K562 (cell line): ENCODE data around the gene ZSCAN25. TPM values are rescaled to one million over a fixed set of nuclear protein-coding genes. Genes with fewer than 3 reads are reported as not detected.

Experiments used
- CEBPG ChIP-seq, 3 experiments: fragments of 200-800 bp in 1 of 3; sonication (Bioruptor generic) in 1 of 3; sonication (generic) in 1 of 3; formaldehyde crosslinking in 1 of 3; IDR thresholded peaks in 2 of 3; conservative IDR thresholded peaks in 1 of 3; 2 replicates each; pipeline versions ENCODE4 v1.6.1 to v1.8.0; 2016 to 2022; ENCODE audit warnings: missing compliant biosample characterization in 2 of 3, missing genetic modification characterization in 2 of 3, mild to moderate bottlenecking in 1 of 3, missing genetic modification reagents in 1 of 3
- GATAD2B ChIP-seq: fragments of 450-650 bp; IDR thresholded peaks from 2 replicates; pipeline ENCODE4 v1.6.1; 2017; ENCODE audit warnings: mild to moderate bottlenecking, borderline replicate concordance
- MAFF ChIP-seq: IDR thresholded peaks from 2 replicates; pipeline ENCODE4 v1.6.1; 2012; ENCODE audit warnings: low read length, improper control_type of control experiment
- MTA2 ChIP-seq: fragments of 450-650 bp; IDR thresholded peaks from 2 replicates; pipeline ENCODE4 v1.6.1; 2016; ENCODE audit warnings: low read depth
- NFIC ChIP-seq: fragments of 450-650 bp; IDR thresholded peaks from 2 replicates; pipeline ENCODE4 v1.6.1; 2017; ENCODE audit warnings: mild to moderate bottlenecking, inconsistent platforms
- NUFIP1 ChIP-seq: fragments of 450-650 bp; IDR thresholded peaks from 2 replicates; pipeline ENCODE4 v1.6.1; 2018; ENCODE audit not compliant: partially characterized antibody
- POLR2AphosphoS5 ChIP-seq: IDR thresholded peaks from 2 replicates; pipeline ENCODE4 v1.6.1; 2011; ENCODE audit warnings: mild to moderate bottlenecking, low read depth, low read length, moderate library complexity; ENCODE audit not compliant: control insufficient read depth, insufficient read depth
- SAFB ChIP-seq: fragments of 200-400 bp; formaldehyde crosslinking; IDR thresholded peaks from 2 replicates; pipeline ENCODE4 v1.6.1; 2017; ENCODE audit warnings: low read depth, low read length, borderline replicate concordance
- SMARCC2 ChIP-seq: fragments of 450-650 bp; IDR thresholded peaks from 2 replicates; pipeline ENCODE4 v1.6.1; 2017; ENCODE audit warnings: antibody characterized with exemption, moderate library complexity, mild to moderate bottlenecking, low read depth
- SMARCE1 ChIP-seq: fragments of 450-650 bp; IDR thresholded peaks from 2 replicates; pipeline ENCODE4 v1.7.1; 2016; ENCODE audit warnings: mild to moderate bottlenecking
- SRF ChIP-seq, 2 experiments: fragments of 250-450, 450-650 bp in 1 of 2; sonication (Bioruptor Pico) in 1 of 2; sonication (generic) in 1 of 2; formaldehyde crosslinking; IDR thresholded peaks; 2 replicates each; pipeline versions ENCODE4 v1.5.0 to v1.5.1; 2020 to 2022; ENCODE audit warnings: mild to moderate bottlenecking in 1 of 2, missing genetic modification reagents in 1 of 2
- TCF7L2 ChIP-seq: fragments of 150-350 bp; IDR thresholded peaks from 2 replicates; pipeline ENCODE4 v1.6.1; 2016; ENCODE audit warnings: low read depth, mild to moderate bottlenecking, low read length, moderate library complexity
- ZBTB7A ChIP-seq: IDR thresholded peaks from 2 replicates; pipeline ENCODE4 v1.6.1; 2011; ENCODE audit warnings: low read depth, mild to moderate bottlenecking, low read length, moderate library complexity, borderline replicate concordance; ENCODE audit not compliant: control insufficient read depth
- ZNF224 ChIP-seq: sonication (generic); formaldehyde crosslinking; IDR thresholded peaks from 2 replicates; pipeline ENCODE4 v1.8.0; 2022; ENCODE audit warnings: mild to moderate bottlenecking, missing genetic modification reagents
- ZNF695 ChIP-seq: fragments of 450-650 bp; formaldehyde crosslinking; IDR thresholded peaks from 2 replicates; pipeline ENCODE4 v1.4.0; 2020; ENCODE audit warnings: mild to moderate bottlenecking, moderate library complexity
- polyA plus RNA-seq, 8 experiments: library from polyadenylated mRNA; depleted of rRNA in 4 of 8; stranded (reverse) in 5 of 8; unstranded in 3 of 8; fragments of >200 nt; fragmentation: Nextera tagmentation in 2 of 8; fragmentation: Illumina TruSeq in 1 of 8; extraction: Ambion mirVana in 2 of 8; extraction: Trizol in 1 of 8; gene quantifications; 2 replicates each; pipeline versions ENCODE4 v1.2.1 to v1.2.3, GENCODE V29; 2011 to 2014; ENCODE audit warnings: inconsistent platforms in 1 of 8, missing spikeins in 1 of 8
- total RNA-seq, 7 experiments: library from RNA; depleted of rRNA in 6 of 7; stranded (reverse); fragments of >200 nt in 6 of 7; fragmentation: Illumina TruSeq in 2 of 7; extraction: Trizol in 2 of 7; gene quantifications; 2 replicates each; pipeline versions ENCODE4 v1.2.1 to v1.2.3, GENCODE V29; 2011 to 2021; ENCODE audit warnings: low replicate concordance in 1 of 7
- TF ChIP-seq, protein P1 (sequence below), 3 experiments: IDR thresholded peaks in 2 of 3; conservative IDR thresholded peaks in 1 of 3; 2 replicates each; pipeline ENCODE4 v1.5.1; 2011 to 2012; ENCODE audit warnings: low read length in 3 of 3, mild to moderate bottlenecking in 3 of 3, control low read depth in 2 of 3, improper control_type of control experiment in 1 of 3, inconsistent platforms in 1 of 3, low read depth in 1 of 3, mixed read lengths in 1 of 3, moderate library complexity in 1 of 3; ENCODE audit not compliant: insufficient read depth in 2 of 3
- TF ChIP-seq, protein P2 (sequence below): sonication (generic); formaldehyde crosslinking; IDR thresholded peaks from 2 replicates; pipeline ENCODE4 v1.8.1; 2023; ENCODE audit warnings: mild to moderate bottlenecking, missing genetic modification reagents
- TF ChIP-seq, protein P3 (sequence below): sonication (generic); formaldehyde crosslinking; IDR thresholded peaks from 2 replicates; pipeline ENCODE4 v1.9.0; 2022; ENCODE audit warnings: mild to moderate bottlenecking, missing genetic modification reagents
- TF ChIP-seq, protein P4 (sequence below): sonication (generic); formaldehyde crosslinking; IDR thresholded peaks from 2 replicates; pipeline ENCODE4 v1.8.0; 2022; ENCODE audit warnings: missing genetic modification reagents, mild to moderate bottlenecking, moderate library complexity, borderline replicate concordance

ZSCAN25 gene
- total and polyA plus RNA-seq, 9 of the 15 experiments (the other 6 are each of a cell fraction or from before 2014, with no cell fraction given), result 0.94 to 18.4 (median 12.8) TPM

DNA sequence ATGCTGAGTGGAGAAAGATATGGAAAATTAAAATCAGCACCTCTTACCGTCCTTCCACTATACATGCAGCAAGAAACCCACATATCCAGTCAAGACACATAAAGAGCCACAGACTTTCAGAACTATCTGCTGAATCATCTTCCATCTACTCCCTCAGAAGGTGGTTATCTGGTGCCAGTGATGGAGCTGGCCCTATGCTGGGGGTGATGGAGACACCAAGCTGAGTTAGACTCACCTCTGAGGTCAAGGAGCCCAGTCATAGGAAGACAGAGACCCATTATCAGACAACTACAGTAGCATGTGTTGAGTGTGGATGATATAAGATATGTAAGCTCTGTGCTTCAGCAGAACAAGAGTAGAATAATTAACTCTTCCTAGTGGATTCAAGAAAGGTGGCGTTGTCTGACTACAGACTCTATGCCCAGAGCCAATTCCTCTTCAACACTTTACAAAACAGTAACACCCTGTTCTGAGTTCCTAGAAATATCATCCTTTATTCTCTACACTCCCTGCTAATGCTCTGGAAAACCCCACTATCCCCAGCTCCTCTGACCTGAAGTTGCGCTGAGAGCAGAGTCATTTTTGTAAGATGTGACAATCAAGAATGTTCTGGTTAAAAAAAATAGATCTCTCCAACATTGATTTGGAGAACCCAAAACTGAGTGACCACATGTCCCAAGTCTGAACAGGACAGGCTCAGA lies 48.7 kb downstream of the ZSCAN25 start (continued):
- TF ChIP-seq, protein P1, sequence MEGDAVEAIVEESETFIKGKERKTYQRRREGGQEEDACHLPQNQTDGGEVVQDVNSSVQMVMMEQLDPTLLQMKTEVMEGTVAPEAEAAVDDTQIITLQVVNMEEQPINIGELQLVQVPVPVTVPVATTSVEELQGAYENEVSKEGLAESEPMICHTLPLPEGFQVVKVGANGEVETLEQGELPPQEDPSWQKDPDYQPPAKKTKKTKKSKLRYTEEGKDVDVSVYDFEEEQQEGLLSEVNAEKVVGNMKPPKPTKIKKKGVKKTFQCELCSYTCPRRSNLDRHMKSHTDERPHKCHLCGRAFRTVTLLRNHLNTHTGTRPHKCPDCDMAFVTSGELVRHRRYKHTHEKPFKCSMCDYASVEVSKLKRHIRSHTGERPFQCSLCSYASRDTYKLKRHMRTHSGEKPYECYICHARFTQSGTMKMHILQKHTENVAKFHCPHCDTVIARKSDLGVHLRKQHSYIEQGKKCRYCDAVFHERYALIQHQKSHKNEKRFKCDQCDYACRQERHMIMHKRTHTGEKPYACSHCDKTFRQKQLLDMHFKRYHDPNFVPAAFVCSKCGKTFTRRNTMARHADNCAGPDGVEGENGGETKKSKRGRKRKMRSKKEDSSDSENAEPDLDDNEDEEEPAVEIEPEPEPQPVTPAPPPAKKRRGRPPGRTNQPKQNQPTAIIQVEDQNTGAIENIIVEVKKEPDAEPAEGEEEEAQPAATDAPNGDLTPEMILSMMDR (IDR thresholded peaks at IDR 0.05 in 2 of 3, conservative IDR thresholded peaks at IDR 0.05 in 1 of 3; ENCODE audit: insufficient read depth in 2 of 3, low read depth in 1 of 3, low read length in 3 of 3), result peak in 2 of 3 experiments; percentile 12 to 59; a peak in 2 of 6 replicates
- peak; percentile 98 for TF ChIP-seq POLR2AphosphoS5
- no peak for TF ChIP-seq ZNF224 (CRISPR knock-in tag)
- TF ChIP-seq SMARCC2, result peak; percentile 98
- TF ChIP-seq MAFF, result peak; percentile 94
- peak; percentile 96 for TF ChIP-seq MTA2
- TF ChIP-seq SMARCE1, result peak; percentile 97
- TF ChIP-seq GATAD2B, result peak; percentile 91
- TF ChIP-seq NFIC, result peak; percentile 96
- TF ChIP-seq, protein P2, sequence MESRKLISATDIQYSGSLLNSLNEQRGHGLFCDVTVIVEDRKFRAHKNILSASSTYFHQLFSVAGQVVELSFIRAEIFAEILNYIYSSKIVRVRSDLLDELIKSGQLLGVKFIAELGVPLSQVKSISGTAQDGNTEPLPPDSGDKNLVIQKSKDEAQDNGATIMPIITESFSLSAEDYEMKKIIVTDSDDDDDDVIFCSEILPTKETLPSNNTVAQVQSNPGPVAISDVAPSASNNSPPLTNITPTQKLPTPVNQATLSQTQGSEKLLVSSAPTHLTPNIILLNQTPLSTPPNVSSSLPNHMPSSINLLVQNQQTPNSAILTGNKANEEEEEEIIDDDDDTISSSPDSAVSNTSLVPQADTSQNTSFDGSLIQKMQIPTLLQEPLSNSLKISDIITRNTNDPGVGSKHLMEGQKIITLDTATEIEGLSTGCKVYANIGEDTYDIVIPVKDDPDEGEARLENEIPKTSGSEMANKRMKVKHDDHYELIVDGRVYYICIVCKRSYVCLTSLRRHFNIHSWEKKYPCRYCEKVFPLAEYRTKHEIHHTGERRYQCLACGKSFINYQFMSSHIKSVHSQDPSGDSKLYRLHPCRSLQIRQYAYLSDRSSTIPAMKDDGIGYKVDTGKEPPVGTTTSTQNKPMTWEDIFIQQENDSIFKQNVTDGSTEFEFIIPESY (CRISPR knock-in tag), result peak; percentile 64; the same call in 1 of the 2 replicates
- no peak for TF ChIP-seq NUFIP1
- TF ChIP-seq SAFB, result no peak
- no peak for TF ChIP-seq TCF7L2
- TF ChIP-seq, protein P3, sequence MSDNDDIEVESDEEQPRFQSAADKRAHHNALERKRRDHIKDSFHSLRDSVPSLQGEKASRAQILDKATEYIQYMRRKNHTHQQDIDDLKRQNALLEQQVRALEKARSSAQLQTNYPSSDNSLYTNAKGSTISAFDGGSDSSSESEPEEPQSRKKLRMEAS (CRISPR knock-in tag), result 0 out of 2 replicates have a peak, but pooled peaks have one; percentile 28
- TF ChIP-seq, protein P4, sequence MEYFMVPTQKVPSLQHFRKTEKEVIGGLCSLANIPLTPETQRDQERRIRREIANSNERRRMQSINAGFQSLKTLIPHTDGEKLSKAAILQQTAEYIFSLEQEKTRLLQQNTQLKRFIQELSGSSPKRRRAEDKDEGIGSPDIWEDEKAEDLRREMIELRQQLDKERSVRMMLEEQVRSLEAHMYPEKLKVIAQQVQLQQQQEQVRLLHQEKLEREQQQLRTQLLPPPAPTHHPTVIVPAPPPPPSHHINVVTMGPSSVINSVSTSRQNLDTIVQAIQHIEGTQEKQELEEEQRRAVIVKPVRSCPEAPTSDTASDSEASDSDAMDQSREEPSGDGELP (CRISPR knock-in tag), result 0 out of 2 replicates have a peak, but pooled peaks have one; percentile 31
- TF ChIP-seq ZNF695 (CRISPR knock-in tag), result no peak
- TF ChIP-seq SRF (CRISPR knock-in tag; IDR thresholded peaks at IDR 0.05), result no peak; a peak in 1 of 4 replicates
- TF ChIP-seq ZBTB7A, result no peak
- no peak for TF ChIP-seq CEBPG (CRISPR knock-in tag; IDR thresholded peaks at IDR 0.05)
- no peak for TF ChIP-seq CEBPG (tag; conservative IDR thresholded peaks at IDR 0.05 in 1 of 2, IDR thresholded peaks at IDR 0.05 in 1 of 2)
